GM12892 (cell line): ENCODE data around the gene AMBP.

Source experiments
- POLR2A ChIP-seq: IDR thresholded peaks from 2 replicates; pipeline ENCODE4 v1.6.1; 2011; ENCODE audit warnings: low read depth, low read length, control low read depth
- POLR2AphosphoS5 ChIP-seq: IDR thresholded peaks from 2 replicates; pipeline ENCODE4 v1.6.1; 2011; ENCODE audit warnings: low read depth, low read length, control low read depth

GRCh38 chr9:114125476-114126013 lies 47.4 kb upstream of the AMBP start:
- TF ChIP-seq POLR2A (no peak), POLR2AphosphoS5 (no peak)
